Activated gamma-delta T cell (primary cell): ENCODE measurements around the gene RNF167.
"Not testable (repeated sequence)": the region's sequence is repeated elsewhere in the genome, so short reads cannot be mapped to it uniquely, and the experiment has no call there.

ENCODE experiments used
- DNase-seq: peaks from one replicate; lab custom pipeline; 2025; lab: John Stamatoyannopoulos, UW

RNF167 gene

GRCh38 chr17:4902540-4902939 is 37.5 kb upstream of the RNF167 start:
- no peak for DNase-seq

GRCh38 chr17:4903051-4903818 is 36.8 kb upstream of the RNF167 start, which contains the start of gene CHRNE:
TSS of gene CHRNE (minus strand) at chr17:4903098. CDS start at chr17:4903063, 35 bp downstream.
- DNase-seq = peak; percentile 32

DNA sequence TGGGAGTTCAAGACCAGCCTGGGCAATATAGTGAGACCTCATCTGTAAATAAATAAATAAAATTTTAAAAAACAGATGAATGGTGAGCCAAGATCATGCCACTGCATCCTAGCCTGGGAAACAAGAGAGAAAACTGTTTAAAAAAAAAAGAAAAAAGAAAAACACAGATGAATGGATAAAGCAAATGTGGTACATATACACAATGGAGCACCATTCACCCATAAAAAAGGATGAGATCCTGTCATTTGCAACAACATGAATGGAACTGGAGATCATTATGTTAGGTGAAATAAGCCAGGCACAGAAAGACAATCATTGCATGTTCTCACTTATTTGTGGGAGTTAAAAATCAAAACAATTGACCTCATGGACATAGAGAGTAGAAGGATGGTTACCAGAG is 33.4 kb upstream of the RNF167 start:
- DNase-seq = not testable (repeated sequence)

DNA sequence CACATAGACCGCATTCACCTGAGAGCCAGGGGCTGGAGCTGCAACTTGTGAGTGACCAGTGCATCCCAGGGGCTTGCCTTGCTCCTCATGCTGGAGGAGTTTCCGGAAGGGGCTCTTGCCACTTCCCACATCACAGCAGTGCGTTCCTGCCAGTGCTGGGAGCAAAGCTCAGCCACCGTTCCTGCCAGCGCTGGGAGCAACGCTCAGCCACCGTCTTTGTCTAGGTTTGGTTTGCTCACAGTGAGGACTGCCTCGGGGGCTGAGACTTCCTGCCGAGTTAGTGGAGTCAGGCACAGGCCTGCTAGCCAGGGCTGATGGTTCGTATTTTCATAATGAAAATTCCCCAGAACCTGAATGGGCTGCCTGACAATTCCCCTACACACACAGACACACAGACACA is 31.8 kb upstream of the RNF167 start:
- DNase-seq = no peak

DNA sequence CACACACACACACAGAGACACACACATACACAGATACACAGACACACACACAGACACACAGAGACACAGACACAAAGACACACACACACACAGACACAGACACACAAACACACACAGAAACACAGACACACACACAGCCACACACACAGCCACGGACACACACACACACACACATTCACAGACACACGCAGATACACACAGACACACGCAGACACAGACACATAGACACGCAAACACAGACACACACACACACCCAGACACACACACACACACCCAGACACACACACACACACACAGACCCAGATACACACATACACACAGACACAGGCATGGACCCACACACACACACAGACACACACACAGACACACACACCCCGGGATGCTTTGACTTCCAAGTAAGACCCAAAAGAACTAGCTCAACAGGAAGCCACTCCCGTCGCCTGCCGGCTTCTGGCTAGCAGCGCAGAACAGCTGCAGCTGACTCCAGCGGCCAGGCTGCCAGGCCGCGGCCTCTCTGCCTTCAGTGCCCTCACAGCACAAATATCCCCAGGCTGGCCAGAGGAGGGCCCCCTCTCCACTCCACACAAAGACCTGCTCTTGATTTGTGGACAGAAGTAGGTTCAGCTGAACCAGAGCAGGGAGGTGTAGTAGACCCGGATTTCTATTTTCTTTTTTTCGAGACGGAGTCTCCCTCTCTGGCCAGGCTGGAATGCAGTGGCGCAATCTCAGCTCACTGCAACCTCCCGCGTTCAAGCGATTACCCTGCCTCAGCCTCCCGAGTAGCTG is 31.2 kb upstream of the RNF167 start:
- no peak for DNase-seq

- DNase-seq = no peak
Observed at GRCh38 chr17:4913994-4914393, 26.1 kb upstream of the RNF167 start.

DNA sequence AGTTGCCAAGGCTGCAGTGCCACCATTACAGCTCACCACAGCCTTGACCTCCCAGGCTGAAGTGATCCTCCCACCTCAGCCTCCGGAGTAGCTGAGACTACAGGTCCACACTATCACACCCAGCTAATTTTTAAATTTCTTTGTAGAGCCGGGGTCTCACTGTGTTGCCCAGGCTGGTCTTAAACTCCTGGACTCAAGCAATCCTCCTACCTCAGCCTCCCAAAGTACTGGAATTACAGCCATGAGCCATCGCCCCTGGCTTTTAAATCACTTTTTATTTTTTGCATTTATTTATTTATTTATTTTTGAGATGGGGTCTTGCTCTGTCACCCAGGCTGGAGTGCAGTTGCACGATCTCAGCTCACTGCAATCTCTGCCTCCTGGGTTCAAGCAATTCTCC is 25.5 kb upstream of the RNF167 start:
- DNase-seq = not testable (repeated sequence)

GRCh38 chr17:4919511-4920047 is 20.5 kb upstream of the RNF167 start:
- no peak for DNase-seq

DNA sequence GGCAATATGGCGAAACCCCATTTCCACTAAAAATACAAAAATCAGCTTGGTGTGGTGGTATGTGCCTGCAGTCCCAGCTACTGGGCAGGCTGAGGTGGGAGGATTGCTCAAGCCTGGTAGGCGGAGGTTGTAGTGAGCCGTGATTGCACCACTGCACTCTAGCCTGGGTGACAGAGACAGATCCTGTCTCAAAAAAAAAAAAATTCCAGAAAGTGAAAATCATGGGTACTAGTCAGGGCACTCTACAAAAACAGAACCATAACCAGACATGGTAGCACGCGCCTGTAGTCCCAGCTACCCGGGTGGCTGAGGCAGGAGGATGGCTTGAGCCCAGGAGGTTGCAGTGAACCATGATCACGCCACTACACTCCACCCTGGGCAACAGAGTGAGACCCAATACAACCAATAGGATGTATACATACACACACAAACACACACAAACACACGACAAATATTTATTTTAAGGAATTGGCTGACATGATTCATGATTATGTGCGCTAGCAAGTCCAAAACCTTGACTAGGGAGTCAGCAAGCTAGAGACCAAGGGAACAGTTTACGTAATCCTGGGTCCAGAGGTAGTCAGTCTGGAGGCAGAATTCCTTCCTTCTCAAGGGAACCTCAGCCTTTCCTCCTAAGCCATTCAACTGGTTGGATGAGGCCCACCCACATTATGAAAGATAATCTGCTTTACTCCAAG is 19.6 kb upstream of the RNF167 start:
- no peak for DNase-seq

- no peak for DNase-seq
Observed at GRCh38 chr17:4921320-4921719, 18.7 kb upstream of the RNF167 start.

DNA sequence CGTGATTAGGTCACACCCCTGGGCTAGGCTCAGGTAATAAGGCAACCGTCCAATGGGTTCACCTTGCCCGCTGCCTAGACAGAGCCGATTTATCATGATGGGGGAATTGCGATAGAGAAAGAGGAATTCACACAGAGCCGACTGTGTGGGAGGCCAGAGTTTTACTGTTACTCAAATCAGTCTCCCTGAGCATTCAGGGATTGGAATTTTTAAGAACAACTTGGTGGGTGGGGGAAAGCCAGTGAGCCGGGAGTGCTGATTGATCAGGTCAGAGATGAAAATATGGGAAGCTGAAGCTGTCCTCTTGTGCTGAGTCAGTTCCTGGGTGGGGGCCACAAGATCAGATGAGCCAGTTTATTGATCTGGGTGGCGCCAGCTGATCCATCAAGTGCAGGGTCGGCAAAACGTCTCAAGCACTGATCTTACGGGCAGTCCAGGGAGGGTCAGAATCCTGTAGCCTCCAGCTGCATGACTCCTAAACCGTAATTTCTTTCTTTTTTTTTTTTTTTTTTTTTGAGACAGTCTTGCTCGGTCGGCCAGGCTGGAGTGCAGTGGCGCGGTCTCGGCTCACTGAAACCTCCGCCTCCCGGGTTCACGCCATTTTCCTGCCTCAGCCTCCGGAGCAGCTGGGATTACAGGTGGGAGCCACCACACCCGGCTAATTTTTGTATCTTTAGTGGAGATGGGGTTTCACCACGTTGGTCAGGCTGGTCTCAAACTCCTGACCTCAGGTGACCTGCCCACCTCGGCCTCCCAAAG is 13.3 kb upstream of the RNF167 start:
- not testable (repeated sequence) for DNase-seq

DNA sequence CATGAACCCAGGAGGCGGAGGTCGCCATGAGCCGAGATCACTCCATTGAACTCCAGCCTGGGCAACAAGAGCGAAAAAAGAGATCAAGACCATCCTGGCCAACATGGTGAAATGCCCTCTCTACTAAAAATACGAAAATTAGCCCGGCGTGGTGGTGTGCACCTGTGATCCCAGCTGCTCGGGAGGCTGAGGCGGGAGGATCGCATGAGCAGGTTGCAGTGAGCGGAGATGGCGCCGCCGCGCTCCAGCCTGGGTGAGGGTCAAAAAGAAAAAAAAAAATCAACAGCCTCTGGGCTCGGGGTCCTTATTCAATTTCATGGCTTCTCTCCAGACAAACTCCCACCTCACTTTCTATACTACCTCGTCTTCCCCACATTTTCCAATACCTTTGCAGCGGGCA is 11.2 kb upstream of the RNF167 start:
- DNase-seq = no peak

- no peak for DNase-seq
Observed at GRCh38 chr17:4931963-4932362, 8.1 kb upstream of the RNF167 start, which contains the start of gene GP1BA. TSS of gene GP1BA (plus strand) at chr17:4932277. CDS start at chr17:4932605, 328 bp downstream.

DNA sequence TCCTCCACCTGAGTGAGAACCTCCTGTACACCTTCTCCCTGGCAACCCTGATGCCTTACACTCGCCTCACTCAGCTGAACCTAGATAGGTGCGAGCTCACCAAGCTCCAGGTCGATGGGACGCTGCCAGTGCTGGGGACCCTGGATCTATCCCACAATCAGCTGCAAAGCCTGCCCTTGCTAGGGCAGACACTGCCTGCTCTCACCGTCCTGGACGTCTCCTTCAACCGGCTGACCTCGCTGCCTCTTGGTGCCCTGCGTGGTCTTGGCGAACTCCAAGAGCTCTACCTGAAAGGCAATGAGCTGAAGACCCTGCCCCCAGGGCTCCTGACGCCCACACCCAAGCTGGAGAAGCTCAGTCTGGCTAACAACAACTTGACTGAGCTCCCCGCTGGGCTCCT is 7.3 kb upstream of the RNF167 start:
- DNase-seq = no peak

DNA sequence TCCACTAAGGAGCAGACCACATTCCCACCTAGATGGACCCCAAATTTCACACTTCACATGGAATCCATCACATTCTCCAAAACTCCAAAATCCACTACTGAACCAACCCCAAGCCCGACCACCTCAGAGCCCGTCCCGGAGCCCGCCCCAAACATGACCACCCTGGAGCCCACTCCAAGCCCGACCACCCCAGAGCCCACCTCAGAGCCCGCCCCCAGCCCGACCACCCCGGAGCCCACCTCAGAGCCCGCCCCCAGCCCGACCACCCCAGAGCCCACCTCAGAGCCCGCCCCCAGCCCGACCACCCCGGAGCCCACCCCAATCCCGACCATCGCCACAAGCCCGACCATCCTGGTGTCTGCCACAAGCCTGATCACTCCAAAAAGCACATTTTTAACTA is 6.4 kb upstream of the RNF167 start:
- no peak for DNase-seq

DNA sequence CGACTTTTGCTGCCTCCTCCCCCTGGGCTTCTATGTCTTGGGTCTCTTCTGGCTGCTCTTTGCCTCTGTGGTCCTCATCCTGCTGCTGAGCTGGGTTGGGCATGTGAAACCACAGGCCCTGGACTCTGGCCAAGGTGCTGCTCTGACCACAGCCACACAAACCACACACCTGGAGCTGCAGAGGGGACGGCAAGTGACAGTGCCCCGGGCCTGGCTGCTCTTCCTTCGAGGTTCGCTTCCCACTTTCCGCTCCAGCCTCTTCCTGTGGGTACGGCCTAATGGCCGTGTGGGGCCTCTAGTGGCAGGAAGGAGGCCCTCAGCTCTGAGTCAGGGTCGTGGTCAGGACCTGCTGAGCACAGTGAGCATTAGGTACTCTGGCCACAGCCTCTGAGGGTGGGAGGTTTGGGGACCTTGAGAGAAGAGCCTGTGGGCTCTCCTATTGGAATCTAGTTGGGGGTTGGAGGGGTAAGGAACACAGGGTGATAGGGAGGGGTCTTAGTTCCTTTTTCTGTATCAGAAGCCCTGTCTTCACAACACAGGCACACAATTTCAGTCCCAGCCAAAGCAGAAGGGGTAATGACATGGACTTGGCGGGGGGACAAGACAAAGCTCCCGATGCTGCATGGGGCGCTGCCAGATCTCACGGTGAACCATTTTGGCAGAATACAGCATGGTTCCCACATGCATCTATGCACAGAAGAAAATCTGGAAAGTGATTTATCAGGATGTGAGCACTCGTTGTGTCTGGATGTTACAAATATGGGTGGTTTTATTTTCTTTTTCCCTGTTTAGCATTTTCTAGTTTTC is 5.7 kb upstream of the RNF167 start:
- no peak for DNase-seq

- DNase-seq = no peak
Observed at GRCh38 chr17:4935650-4936049, 4.4 kb upstream of the RNF167 start.

GRCh38 chr17:4936436-4936835 is 3.6 kb upstream of the RNF167 start:
- DNase-seq = no peak

- no peak for DNase-seq
Observed at GRCh38 chr17:4937553-4937952, 2.5 kb upstream of the RNF167 start.

DNA sequence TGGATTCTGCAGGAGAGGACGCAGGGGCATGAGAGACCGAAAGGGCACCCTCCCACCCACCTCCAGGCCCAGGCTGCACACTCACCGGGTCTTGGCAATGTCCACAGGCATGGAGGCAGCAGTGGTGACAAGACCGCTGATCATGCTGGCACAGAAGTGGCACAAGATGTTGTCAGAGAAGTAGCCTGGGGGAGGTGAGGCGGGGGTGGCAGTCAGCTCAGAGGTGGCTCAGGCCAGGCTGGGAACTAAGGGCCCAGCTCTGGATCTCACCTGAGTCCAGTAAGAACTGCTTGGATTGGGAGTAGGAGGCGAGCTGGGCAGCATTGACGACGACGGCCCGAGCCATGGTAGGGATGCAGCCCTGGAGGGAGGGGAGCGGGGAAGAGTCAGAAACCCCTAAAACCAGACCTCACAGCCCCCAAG is 2.0 kb upstream of the RNF167 start:
- no peak for DNase-seq
